Retinal pigment epithelial cell (primary cell): Measurements from ENCODE around the gene CAMKK2.

ENCODE experiments used
- DNase-seq: peaks from one replicate; pipeline ENCODE4 v3.0.0-alpha.2; 2010; ENCODE audit warnings: low read depth
- H3K4me3 ChIP-seq: 2 replicates; pipeline ENCODE4 v1.5.1; 2011; ENCODE audit warnings: mild to moderate bottlenecking, low read length, control low read depth, moderate library complexity
- CTCF ChIP-seq: conservative IDR thresholded peaks from 2 replicates; pipeline ENCODE4 v1.5.1; 2011; ENCODE audit warnings: low read depth, low read length, control low read depth, inconsistent platforms

CAMKK2 gene

GRCh38 chr12:121252712-121253345, 43.7 kb downstream of the CAMKK2 start:
- no peak for DNase-seq
- no peak for TF ChIP-seq CTCF
- no peak overlapping the region for H3K4me3 ChIP-seq

- DNase-seq: no peak
- H3K4me3 ChIP-seq: no peak overlapping the region
- TF ChIP-seq CTCF: no peak
Observed at GRCh38 chr12:121251838-121252237, 44.7 kb downstream of the CAMKK2 start.

- H3K4me3 ChIP-seq: no peak overlapping the region
- no peak for DNase-seq
- TF ChIP-seq CTCF: no peak
Observed at GRCh38 chr12:121250359-121250758, 46.1 kb downstream of the CAMKK2 start.

GRCh38 chr12:121248622-121249021, 47.9 kb downstream of the CAMKK2 start:
- TF ChIP-seq CTCF: no peak

GRCh38 chr12:121246893-121247557, 49.5 kb downstream of the CAMKK2 start:
- TF ChIP-seq CTCF: no peak
- H3K4me3 ChIP-seq: no peak overlapping the region
- no peak for DNase-seq

More at GRCh38 chr12:121248622-121249021, 47.9 kb downstream of the CAMKK2 start:
- no peak for DNase-seq
- no peak overlapping the region for H3K4me3 ChIP-seq

- no peak overlapping the region for H3K4me3 ChIP-seq
- TF ChIP-seq CTCF: no peak
- no peak for DNase-seq
Observed at GRCh38 chr12:121245951-121246350, 50.6 kb downstream of the CAMKK2 start.

GRCh38 chr12:121245031-121245430, 51.5 kb downstream of the CAMKK2 start:
- DNase-seq: no peak
- no peak for TF ChIP-seq CTCF
- no peak overlapping the region for H3K4me3 ChIP-seq
